Activated CD4-positive, alpha-beta T cell treated with anti-CD3 and anti-CD28 coated beads, Interleukin-2, amount 10 ng/mL, durations not matched to agents 7 days and 5 days (primary cell): Measurements from ENCODE around the gene KRT14. TPM values are rescaled to one million over a fixed set of nuclear protein-coding genes. Genes with fewer than 3 reads are reported as not detected.
"Not testable (repeated sequence)": the region's sequence is repeated elsewhere in the genome, so short reads cannot be mapped to it uniquely, and the experiment has no call there.

Experiments
- CTCF ChIA-PET: fragments of 350-600 bp; sonication (Branson Sonifier 250); formaldehyde crosslinking; loops from one replicate; lab custom pipeline; 2021; ENCODE audit warnings: antibody characterized with exemption; lab: Charles Lee
- POLR2A ChIA-PET: fragments of 350-600 bp; sonication (Branson Sonifier 250); formaldehyde crosslinking; loops from one replicate; lab custom pipeline; 2021; ENCODE audit warnings: antibody characterized with exemption; lab: Charles Lee
- DNase-seq: peaks from one replicate; pipeline ENCODE4 v3.0.0-alpha.2; 2020
- H3K27ac Mint-ChIP-seq: one replicate; pipeline ENCODE4 v1.8.0; 2021; ENCODE audit warnings: mild to moderate bottlenecking, moderate library complexity, mixed read lengths
- H3K27me3 Mint-ChIP-seq: one replicate; pipeline ENCODE4 v1.8.0; 2021; ENCODE audit warnings: mixed read lengths
- H3K36me3 Mint-ChIP-seq: one replicate; pipeline ENCODE4 v1.8.0; 2021; ENCODE audit warnings: low read depth, mixed read lengths
- H3K4me1 Mint-ChIP-seq: one replicate; pipeline ENCODE4 v1.8.0; 2021; ENCODE audit warnings: mixed read lengths
- H3K4me3 Mint-ChIP-seq: one replicate; pipeline ENCODE4 v1.8.0; 2021; ENCODE audit warnings: mild to moderate bottlenecking, moderate library complexity, mixed read lengths
- H3K9me3 Mint-ChIP-seq: one replicate; pipeline ENCODE4 v1.8.0; 2021; ENCODE audit warnings: mixed read lengths
- total RNA-seq, 2 experiments: library from RNA; stranded (reverse); gene quantifications; one replicate each; pipeline ENCODE4 v1.2.3, GENCODE V29; 2021

KRT14 gene
- total RNA-seq, 2 experiments from 2014 or later, result not detected

DNA sequence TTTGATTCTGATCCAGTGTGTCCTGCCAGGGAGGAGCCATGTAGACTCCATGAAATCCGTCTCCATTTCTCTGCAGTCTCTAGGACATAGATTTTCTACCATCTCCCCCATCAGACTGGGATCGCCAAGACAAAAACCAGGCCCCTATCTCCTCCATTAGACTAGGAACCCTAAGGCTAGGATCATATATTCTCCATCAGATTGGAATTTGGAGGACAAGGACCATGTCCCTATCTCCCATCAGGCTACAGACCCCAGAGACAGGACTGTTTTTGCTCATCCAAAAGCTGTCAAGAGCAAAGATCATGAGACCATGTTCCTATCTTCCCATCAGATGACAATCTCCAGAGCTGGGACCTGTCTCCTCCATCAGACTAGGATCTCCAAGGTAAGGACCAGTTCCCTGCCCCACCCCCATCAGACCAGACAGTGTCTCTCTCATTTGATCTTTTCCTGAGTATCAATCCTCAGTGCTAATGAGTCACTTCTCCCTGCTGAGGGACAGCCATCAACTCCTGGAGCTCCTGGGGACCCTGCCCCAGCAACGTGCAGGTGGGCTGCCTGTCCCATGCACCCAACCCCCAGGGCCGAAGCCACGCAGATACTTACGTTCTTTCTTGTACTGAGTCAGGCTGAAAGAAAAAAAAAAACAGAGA lies 33.4 kb upstream of the KRT14 start:
- H3K4me1 Mint-ChIP-seq, H3K36me3 Mint-ChIP-seq, POLR2A ChIA-PET, H3K4me3 Mint-ChIP-seq, DNase-seq, H3K27me3 Mint-ChIP-seq, H3K27ac Mint-ChIP-seq, H3K9me3 Mint-ChIP-seq: not testable (repeated sequence)
- CTCF ChIA-PET, result interaction anchor here (1.2 to 2.0 kb wide), 2 partner anchors 29 to 43 kb away, joined by 4 to 5 read pairs; no protein-coding TSS in a partner anchor

DNA sequence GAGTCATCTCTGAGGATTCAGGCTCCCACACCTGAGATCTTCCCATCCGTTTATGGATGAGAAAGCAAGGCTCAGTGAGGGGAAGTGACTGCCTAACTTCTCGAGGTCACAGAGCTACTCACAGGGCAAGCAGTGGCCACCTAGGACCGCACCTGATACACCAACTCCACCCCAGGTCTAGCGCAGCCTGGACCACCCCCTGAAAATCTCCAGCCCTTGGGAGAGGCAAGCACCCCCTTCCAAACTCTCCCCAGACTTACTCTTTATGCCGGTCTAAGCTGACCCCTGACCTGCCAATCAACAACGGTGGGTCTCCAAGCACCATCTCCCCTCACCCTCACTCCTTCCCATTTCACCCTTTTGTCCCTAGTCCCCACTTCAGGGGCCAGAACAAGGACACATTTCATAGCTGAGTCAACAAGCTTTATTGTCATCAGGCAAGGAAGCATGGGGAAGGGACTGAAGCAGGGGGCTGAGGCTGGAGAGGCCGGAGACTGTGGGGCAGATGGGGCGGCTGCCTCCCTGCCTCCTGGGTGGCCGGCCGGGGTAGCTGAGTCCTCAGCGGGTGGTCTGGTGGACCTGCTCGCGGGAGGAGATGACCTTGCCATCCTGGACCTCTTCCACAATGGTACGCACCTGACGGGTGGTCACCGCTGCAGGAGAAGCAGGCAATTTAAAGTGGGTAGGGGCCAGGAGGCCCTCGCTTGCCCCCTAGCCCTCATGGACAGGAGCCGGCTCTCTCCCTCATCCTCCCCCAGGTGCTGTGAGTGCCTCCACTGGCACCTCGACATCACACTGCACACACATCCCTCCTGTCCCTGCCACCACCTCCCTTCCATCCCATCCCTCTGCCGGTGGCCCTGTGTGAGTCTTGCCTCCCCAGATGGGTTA lies 32.6 kb upstream of the KRT14 start:
- no peak overlapping the region for H3K27ac Mint-ChIP-seq
- CTCF ChIA-PET, result no interaction called here
- no peak overlapping the region for H3K4me3 Mint-ChIP-seq

DNA sequence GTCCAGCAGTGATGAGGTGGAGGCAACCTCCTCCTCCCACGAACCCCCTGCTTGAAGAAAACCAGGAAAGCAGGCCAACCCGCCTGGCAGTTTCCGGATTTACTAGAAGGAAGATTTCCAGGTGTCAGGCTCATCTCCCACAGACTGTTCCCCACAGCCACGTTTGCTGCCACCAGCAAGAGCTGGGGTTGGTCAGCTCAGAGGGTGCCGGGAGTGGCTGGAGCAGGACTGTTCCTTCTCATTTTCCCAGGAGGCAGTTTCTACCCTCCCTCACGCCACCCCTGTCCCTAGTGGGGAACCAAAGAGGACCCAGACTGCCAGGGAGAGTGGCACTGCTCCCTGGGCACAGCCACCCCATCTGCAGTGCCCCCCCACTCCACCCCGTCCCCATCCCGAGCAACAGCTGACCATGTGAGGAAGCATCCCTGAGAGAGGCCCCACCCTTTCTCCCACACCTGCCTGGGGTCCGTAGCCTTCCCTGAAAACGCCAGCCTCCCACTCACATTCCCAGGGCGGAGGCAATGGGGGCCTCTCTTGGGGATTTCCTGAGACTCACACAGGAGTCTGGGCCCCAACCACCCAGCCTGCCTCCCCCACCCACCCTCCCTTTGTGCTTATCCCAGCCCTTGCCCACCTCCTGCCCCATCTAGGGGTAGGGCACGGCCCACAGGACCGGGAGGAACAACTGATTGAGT lies 31.8 kb upstream of the KRT14 start:
- Mint-ChIP-seq H3K9me3 (no peaks in the 10 kb centered on the region), H3K4me1 (no peaks in the 10 kb centered on the region), H3K4me3 (no peak overlapping the region), H3K36me3 (no peaks in the 10 kb centered on the region), H3K27me3 (no peaks in the 10 kb centered on the region), H3K27ac (no peak overlapping the region)
- ChIA-PET POLR2A (no interaction called here), CTCF (no interaction called here)
- DNase-seq, result no peak

More for the DNA sequence above, 32.6 kb upstream of the KRT14 start:
- no peaks in the 10 kb centered on the region for H3K9me3 Mint-ChIP-seq
- no peaks in the 10 kb centered on the region for H3K36me3 Mint-ChIP-seq
- no peak for DNase-seq
- H3K27me3 Mint-ChIP-seq, result no peaks in the 10 kb centered on the region
- H3K4me1 Mint-ChIP-seq, result no peaks in the 10 kb centered on the region
- POLR2A ChIA-PET, result no interaction called here

DNA sequence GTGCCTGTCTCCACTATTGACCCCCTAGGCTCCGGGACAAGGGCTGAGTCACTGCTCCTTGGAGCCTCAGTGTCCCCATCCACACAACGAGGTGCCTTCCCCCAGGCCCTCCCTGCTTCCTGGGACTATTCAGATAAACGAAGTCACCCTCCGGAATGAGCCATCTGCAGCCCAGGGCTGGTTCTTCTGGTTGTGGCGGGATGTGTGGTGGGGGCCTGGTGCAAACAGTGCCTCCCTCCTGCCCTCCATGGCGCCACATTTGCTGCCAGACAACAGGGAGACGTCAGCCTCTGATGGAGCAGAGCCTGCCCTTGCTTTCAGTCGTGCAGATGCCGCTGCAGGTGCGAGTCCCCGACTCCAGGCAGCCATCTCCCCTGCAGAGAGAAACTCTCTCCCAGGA lies 31.0 kb upstream of the KRT14 start:
- H3K4me1 Mint-ChIP-seq, result no peaks in the 10 kb centered on the region
- no peaks in the 10 kb centered on the region for H3K36me3 Mint-ChIP-seq
- DNase-seq, result no peak
- H3K9me3 Mint-ChIP-seq, result no peaks in the 10 kb centered on the region
- ChIA-PET POLR2A (no interaction called here), CTCF (no interaction called here)
- no peaks in the 10 kb centered on the region for H3K27me3 Mint-ChIP-seq
- H3K27ac Mint-ChIP-seq, result no peak overlapping the region
- no peak overlapping the region for H3K4me3 Mint-ChIP-seq

DNA sequence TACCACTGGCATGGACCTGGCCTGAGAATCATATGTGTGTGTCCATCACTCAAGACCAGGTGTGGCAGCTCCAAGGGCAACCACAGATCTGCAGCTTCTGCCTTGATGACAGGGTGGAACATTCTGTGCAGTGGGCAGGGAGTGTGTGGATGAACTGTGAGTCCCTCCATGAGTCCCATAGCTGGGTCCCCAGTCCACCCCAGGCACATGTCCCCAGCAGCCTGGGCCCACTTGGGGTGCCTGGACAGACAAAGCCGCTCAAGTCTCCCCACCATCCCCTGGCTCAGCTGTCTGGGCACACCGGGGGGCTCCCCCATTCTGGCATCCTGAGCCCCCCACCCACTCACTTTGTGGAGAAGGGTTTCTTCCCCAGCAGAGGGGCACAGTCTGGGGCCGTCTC lies 30.4 kb upstream of the KRT14 start:
- Mint-ChIP-seq H3K36me3 (no peaks in the 10 kb centered on the region), H3K27ac (no peak overlapping the region), H3K4me1 (no peaks in the 10 kb centered on the region), H3K27me3 (no peaks in the 10 kb centered on the region), H3K9me3 (no peaks in the 10 kb centered on the region), H3K4me3 (no peak overlapping the region)
- ChIA-PET POLR2A (no interaction called here), CTCF (no interaction called here)
- DNase-seq, result no peak

DNA sequence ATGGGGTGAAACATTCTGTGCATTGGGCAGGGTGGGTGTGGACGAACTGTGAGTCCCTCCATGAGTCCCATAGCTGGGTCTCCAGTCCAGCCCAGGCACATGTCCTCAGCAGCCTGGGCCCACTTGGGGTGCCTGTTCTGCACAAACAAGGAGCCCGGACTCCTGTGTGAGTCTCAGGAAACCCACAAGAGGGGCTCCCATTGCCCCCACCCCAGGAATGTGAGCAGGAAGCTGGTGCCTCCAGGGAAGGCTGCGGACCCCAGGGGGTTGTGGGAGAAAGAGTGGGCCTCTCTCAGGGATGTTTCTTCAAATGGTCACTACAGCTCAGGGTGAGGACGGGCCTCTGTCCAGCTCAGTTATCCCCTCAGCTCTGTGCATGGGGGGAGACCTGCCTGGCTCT lies 29.8 kb upstream of the KRT14 start:
- H3K9me3 Mint-ChIP-seq, H3K27me3 Mint-ChIP-seq, CTCF ChIA-PET, H3K4me1 Mint-ChIP-seq, DNase-seq, H3K27ac Mint-ChIP-seq, H3K4me3 Mint-ChIP-seq, POLR2A ChIA-PET, H3K36me3 Mint-ChIP-seq: not testable (repeated sequence)

DNA sequence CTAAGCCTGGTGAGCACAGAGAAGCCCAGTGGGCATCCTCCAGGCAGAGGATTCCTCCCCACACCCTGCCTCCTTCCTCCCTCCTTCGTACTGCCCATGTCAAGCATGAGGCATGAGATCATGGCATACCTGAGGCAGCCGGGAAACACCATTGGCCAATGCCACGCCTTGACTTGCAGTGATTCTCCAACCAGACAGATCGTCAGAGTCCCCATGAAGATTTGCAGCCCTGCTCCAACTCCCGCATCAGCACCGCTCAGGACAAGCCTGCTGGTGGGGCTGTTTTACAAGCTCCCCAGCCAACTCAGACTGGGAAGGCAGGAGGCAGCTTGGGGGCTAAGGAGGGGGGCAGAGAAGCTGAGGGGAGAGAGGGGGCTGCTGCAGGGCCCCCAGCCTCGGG lies 28.8 kb upstream of the KRT14 start:
- Mint-ChIP-seq H3K4me1 (no peaks in the 10 kb centered on the region), H3K4me3 (no peak overlapping the region), H3K27ac (no peak overlapping the region)

DNA sequence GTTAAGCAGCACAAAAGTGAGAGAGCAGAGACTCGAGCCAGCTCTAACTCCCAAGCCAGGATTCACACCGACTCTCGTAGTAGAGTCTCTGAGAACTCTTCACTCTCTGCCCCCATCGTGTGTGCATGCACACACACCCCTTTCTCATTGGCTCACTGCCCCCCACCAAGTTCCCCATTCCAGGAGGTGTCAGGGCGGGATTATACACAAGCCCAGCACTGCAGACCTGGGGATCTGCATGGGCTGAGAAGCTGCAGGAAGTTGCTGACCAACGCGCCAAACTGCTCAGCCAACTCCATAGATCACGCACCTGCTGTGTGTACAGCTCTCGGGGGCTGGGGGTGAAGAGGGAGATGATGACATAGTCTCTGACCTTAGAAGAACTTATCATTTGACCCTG lies 28.1 kb upstream of the KRT14 start:
- H3K27ac Mint-ChIP-seq, POLR2A ChIA-PET, DNase-seq, H3K36me3 Mint-ChIP-seq, H3K9me3 Mint-ChIP-seq, H3K4me1 Mint-ChIP-seq, H3K4me3 Mint-ChIP-seq, CTCF ChIA-PET, H3K27me3 Mint-ChIP-seq: not testable (repeated sequence)

More for the DNA sequence above, 28.8 kb upstream of the KRT14 start:
- CTCF ChIA-PET, result no interaction called here
- Mint-ChIP-seq H3K9me3 (no peaks in the 10 kb centered on the region), H3K36me3 (no peaks in the 10 kb centered on the region), H3K27me3 (no peaks in the 10 kb centered on the region)
- no peak for DNase-seq
- POLR2A ChIA-PET, result no interaction called here

DNA sequence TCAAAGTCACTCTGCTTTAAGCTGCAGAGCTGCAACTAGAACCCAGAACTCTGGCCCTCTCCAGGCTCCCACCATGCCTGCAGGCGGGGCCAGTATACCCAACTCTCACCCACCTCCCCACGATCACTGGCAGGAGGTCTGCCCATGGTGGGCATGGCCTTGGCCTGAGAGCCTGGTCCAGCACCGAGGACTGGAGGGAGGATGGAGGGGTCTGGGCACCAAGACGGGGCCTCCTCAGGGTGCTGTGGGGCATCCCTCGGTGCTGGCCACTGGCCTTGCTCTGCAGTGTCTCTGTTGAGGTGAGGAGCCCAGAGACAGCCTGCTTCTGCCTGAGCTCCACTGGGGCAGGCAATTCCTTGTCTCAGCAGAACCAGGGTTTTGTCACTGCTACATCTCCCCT lies 27.4 kb upstream of the KRT14 start:
- Mint-ChIP-seq H3K27me3 (peaks cover 8% of the 10 kb centered on the region), H3K9me3 (no peaks in the 10 kb centered on the region), H3K27ac (no peak overlapping the region), H3K36me3 (no peaks in the 10 kb centered on the region), H3K4me1 (no peaks in the 10 kb centered on the region), H3K4me3 (no peak overlapping the region)
- no peak for DNase-seq
- POLR2A ChIA-PET, result no interaction called here
- CTCF ChIA-PET, result no interaction called here

DNA sequence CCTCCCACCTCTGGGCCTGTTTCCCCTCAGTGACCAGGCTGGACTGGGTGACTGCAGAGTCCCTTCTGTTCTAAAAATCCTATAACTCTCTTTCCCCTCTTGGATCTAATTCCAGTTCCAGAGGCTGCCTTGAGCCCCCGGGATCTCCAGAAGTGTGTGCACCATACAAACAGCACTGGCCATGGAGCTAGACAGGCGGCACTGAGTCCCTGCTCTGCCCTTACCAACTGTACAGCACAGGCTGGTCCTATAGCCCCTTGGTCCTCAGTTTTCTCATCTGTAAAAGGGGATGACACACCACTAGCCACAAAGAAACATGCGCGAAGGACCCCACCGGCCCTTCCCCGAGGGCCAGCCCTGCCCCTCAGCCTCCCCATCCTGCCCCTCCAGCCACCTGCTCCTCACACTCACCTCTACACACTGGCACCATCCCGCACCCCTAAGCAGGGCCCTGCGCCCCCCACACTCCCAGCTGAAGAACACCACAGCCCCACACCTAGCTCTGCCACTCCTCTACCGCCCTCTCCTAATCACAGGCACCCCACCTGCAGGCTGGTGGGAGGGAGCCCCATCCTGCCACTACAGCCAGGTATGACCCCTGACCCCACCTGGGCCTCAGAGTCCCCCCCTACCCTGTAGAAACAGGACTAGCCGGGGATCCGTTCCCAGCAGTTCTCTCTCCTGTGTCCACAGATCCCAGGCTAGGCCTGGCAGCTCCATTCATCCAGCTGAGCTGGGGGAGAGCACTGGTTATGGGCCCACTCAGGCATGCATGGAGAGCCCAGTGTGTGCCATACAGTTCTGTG lies 26.8 kb upstream of the KRT14 start:
- POLR2A ChIA-PET, result no interaction called here
- no peak overlapping the region for H3K27ac Mint-ChIP-seq
- H3K4me3 Mint-ChIP-seq, result no peak overlapping the region
- DNase-seq, result no peak
- CTCF ChIA-PET, result interaction anchor here (0.5 to 0.6 kb wide), 2 partner anchors 10 to 11 kb away, joined by 3 to 4 read pairs; no protein-coding TSS in a partner anchor
- no peaks in the 10 kb centered on the region for H3K9me3 Mint-ChIP-seq
- H3K27me3 Mint-ChIP-seq, result peaks cover 10% of the 10 kb centered on the region
- H3K36me3 Mint-ChIP-seq, result no peaks in the 10 kb centered on the region
- no peaks in the 10 kb centered on the region for H3K4me1 Mint-ChIP-seq

DNA sequence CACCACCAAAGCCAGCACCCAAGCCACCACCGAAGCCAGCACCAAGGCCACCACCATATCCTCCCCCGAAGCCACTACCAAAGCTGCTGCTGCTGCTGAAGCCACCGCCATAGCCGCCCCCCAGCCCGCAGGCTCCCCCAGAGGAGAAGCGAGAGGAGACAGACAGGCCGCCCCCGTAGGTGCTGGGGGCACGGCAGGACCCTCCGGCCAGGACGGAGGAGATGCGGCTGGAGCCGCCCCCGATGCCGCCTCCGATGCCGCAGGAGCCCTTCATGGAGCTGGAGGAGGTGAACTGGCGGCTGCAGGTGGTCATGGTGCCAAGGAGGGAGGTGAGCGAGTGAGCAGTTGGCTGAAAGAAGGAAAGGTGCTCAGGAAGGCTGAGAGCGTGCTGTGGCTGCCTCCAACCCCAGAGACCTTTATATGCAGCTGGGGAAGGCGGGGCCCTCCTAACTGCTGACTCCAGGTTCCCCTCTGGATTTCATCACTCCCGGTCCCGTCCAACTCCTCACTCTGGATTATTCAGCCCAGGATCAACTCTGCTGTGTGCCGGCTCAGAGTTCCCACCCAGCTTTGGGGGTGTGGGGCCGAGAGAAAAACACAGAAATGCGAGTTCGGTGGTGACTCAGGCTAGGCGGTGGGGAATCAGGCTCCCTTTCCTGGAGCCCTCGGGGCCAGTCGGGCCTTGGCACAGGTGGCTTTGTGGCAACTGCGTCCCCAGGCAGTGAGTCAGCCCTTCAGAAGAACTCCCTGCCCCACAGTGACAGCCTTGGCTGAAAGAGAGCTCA lies 25.9 kb upstream of the KRT14 start, which contains the start of gene KRT16:
Gene KRT16 (minus strand): TSS at position 392 of the 785 bp plus-strand sequence. CDS start 79 bp downstream, at position 313.
- H3K36me3 Mint-ChIP-seq, H3K9me3 Mint-ChIP-seq, H3K27ac Mint-ChIP-seq, POLR2A ChIA-PET, H3K4me1 Mint-ChIP-seq, H3K27me3 Mint-ChIP-seq, H3K4me3 Mint-ChIP-seq, DNase-seq: not testable (repeated sequence)
- CTCF ChIA-PET, result interaction anchor here (0.5 to 0.6 kb wide), 2 partner anchors 9 to 10 kb away, joined by 3 to 4 read pairs; no protein-coding TSS in a partner anchor
